Cardiac fibroblast (primary cell): ENCODE data around the gene ITPR2.

Experiments used
- DNase-seq, 2 donors: peaks; one replicate each; pipeline versions ENCODE4 v3.0.0 to v3.0.0-alpha.2; 2010; ENCODE audit warnings: low read depth in 2 of 2
- H3K4me3 ChIP-seq, 2 donors: replicated peaks in 1 of 2; 1 replicate in 1 of 2; 2 replicates in 1 of 2; pipeline ENCODE4 v1.5.1; 2011; ENCODE audit warnings: low read depth in 2 of 2, low read length in 2 of 2, mild to moderate bottlenecking in 2 of 2, moderate library complexity in 1 of 2
- TF ChIP-seq, protein P1 (sequence below): IDR thresholded peaks from one replicate; pipeline ENCODE4 v1.5.1; 2011; ENCODE audit warnings: low read depth, mild to moderate bottlenecking, low read length, inconsistent platforms

The ITPR2 gene

GRCh38 chr12:26469421-26470180 lies 363.4 kb downstream of the ITPR2 start:
- no peak overlapping the region for H3K4me3 ChIP-seq
- TF ChIP-seq, protein P1, sequence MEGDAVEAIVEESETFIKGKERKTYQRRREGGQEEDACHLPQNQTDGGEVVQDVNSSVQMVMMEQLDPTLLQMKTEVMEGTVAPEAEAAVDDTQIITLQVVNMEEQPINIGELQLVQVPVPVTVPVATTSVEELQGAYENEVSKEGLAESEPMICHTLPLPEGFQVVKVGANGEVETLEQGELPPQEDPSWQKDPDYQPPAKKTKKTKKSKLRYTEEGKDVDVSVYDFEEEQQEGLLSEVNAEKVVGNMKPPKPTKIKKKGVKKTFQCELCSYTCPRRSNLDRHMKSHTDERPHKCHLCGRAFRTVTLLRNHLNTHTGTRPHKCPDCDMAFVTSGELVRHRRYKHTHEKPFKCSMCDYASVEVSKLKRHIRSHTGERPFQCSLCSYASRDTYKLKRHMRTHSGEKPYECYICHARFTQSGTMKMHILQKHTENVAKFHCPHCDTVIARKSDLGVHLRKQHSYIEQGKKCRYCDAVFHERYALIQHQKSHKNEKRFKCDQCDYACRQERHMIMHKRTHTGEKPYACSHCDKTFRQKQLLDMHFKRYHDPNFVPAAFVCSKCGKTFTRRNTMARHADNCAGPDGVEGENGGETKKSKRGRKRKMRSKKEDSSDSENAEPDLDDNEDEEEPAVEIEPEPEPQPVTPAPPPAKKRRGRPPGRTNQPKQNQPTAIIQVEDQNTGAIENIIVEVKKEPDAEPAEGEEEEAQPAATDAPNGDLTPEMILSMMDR, result no peak
- no peak for DNase-seq

- TF ChIP-seq, protein P1, result no peak
- H3K4me3 ChIP-seq, result no peak overlapping the region
- DNase-seq, result no peak
Observed at GRCh38 chr12:26467351-26467750, 365.6 kb downstream of the ITPR2 start.

DNA sequence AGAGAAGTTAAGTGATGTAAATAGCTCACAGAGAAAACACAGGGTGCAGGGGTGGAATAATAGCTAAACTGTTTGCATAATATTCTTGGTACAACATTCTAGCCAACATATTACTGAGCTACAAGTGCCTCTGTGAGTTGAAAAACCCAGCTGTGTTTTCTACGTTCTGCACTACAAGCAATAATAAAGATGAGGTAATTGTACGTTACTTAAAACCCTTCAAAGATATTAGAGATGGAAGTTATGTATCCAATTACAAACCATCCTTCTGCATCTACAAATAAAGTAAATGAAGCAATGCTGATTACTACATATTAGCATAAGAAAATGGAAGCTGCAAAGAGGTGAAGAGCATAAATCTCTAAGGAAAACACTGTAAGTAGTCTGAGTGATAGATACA lies 366.3 kb downstream of the ITPR2 start:
- TF ChIP-seq, protein P1, result no peak
- no peak for DNase-seq
- no peak overlapping the region for H3K4me3 ChIP-seq

GRCh38 chr12:26465419-26466097 lies 367.4 kb downstream of the ITPR2 start:
- H3K4me3 ChIP-seq, result no peak overlapping the region
- TF ChIP-seq, protein P1, result peak; percentile 22
- peak; percentile 34 to 39 for DNase-seq

- no peak for DNase-seq
- H3K4me3 ChIP-seq, result no peak overlapping the region
- TF ChIP-seq, protein P1, result no peak
Observed at GRCh38 chr12:26461776-26462175, 371.2 kb downstream of the ITPR2 start.

DNA sequence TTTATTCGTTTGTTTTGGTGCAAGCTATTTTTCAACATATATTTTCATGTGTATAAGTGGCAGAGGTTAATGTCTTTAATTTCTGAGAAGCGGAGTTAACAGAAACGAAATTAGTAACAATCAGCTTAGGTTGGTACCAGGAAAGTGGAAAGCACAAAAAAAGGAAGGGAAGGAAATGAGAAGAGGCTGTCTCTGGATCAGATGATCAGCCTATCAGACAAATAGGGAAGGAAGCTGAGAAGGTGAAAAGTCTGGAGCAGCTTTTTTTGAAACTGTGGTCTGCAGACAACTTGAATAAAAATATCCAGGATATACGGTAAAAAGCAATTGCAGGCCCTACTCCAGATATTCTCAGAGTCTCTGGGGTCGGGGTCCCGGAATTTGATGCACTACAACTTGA lies 372.6 kb downstream of the ITPR2 start:
- H3K4me3 ChIP-seq, result no peak overlapping the region
- TF ChIP-seq, protein P1, result no peak
- no peak for DNase-seq
